ES-I3 (cell line): Measurements from ENCODE around the gene HOMER2.

Experiments used
- H3K36me3 ChIP-seq: 2 replicates; pipeline ENCODE4 v1.6.1; 2013; ENCODE audit warnings: mild to moderate bottlenecking, low read length, control low read depth, moderate library complexity; ENCODE audit not compliant: insufficient read depth
- H3K4me1 ChIP-seq: 2 replicates; pipeline ENCODE4 v1.6.1; 2013; ENCODE audit warnings: mild to moderate bottlenecking, control low read depth, low read length; ENCODE audit not compliant: insufficient read depth
- H3K9ac ChIP-seq: 2 replicates; pipeline ENCODE4 v1.6.1; 2013; ENCODE audit warnings: low read depth, mild to moderate bottlenecking, low read length, moderate library complexity
- H3K9me3 ChIP-seq: 2 replicates; pipeline ENCODE4 v1.6.1; 2013; ENCODE audit warnings: mild to moderate bottlenecking, low read length, moderate library complexity; ENCODE audit not compliant: control insufficient read depth, insufficient read depth

HOMER2 gene

DNA sequence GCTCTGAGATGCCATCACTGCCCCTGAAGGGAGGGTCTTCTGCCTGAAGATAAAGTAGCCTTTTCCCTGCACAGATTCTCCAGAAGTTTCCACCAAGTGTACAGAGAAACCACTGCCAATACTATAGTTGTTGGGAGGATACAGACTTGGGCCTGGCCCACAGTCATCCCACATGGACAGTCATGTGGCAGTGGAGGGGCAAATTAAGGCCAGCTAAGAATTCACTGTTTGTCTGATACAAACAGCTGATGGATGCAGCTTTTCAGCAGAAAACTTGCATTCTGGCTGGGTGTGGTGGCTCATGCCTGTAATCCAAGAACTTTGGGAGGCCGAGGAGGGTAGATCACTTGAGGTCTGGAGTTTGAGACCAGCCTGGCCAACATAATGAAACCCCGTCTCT, 22.1 kb downstream of the HOMER2 start:
- no peaks in the 10 kb centered on the region for H3K9me3 ChIP-seq
- H3K4me1 ChIP-seq, result no peaks in the 10 kb centered on the region
- H3K9ac ChIP-seq, result no peak overlapping the region
- H3K36me3 ChIP-seq, result no peaks in the 10 kb centered on the region

DNA sequence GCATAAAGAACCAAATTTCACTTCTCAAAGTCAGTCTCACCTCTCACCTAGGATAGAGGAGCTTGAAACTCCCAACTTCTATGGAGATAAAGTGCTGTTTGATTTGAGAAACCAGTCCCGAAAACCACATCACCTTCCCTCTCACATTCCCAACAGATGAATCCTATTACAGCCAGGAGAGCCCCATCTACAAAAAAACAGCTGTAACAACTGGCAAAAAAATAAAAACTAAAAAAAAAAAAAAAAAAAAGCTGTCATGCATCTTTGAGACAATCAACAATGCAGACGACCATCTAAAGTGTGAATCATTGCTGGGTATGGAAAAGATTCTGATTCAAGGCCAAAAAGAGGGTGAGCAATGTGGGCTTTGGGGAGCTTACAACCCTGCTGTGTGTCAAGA, 23.8 kb downstream of the HOMER2 start:
- Histone ChIP-seq H3K9me3 (no peaks in the 10 kb centered on the region), H3K9ac (no peak overlapping the region), H3K4me1 (no peaks in the 10 kb centered on the region), H3K36me3 (peaks cover 4% of the 10 kb centered on the region; the same call in 1 of the 2 replicates)

DNA sequence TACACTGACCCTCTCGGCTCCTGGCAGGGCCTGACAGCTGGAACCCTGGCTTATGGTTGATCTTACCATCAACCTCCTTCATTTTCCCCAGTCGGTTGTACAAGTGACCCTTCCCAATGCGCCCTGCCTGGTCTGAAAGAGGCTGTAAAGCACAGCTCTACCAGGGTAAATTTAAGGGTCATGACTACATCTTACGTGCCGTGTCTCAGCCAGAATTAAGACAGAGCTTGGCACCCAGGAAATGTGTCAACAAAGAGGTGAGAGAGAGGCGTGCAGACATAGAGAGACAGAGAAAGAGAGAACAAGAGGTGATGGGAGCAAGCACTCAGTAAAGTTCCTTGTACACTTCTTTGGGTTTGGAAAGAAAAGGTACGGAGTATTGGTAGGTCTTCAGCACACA, 28.8 kb downstream of the HOMER2 start:
- Histone ChIP-seq H3K36me3 (peaks cover 4% of the 10 kb centered on the region; the same call in 1 of the 2 replicates), H3K9ac (no peak overlapping the region), H3K4me1 (no peaks in the 10 kb centered on the region), H3K9me3 (no peaks in the 10 kb centered on the region)

DNA sequence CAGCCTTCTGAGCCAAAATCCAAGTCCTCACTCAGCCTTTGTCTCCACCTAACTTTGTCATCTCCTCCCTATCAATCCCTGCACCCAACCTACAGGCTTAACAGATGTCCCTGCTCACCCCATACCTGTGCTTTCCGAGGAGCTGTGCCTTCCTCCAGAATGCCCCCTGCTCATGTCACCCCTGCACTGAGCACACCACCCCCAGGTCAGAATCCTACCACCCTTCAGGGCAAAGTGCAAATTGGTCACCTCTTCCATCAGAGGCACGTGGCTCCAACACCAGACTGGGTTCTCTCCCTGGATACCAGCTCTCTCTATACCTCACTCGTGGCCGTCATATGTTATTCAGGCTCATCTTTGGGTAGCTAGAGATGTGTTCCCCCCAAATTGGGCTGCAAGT, 29.8 kb downstream of the HOMER2 start:
- Histone ChIP-seq H3K36me3 (peaks cover 4% of the 10 kb centered on the region; the same call in 1 of the 2 replicates), H3K9ac (no peak overlapping the region), H3K4me1 (no peaks in the 10 kb centered on the region), H3K9me3 (no peaks in the 10 kb centered on the region)

DNA sequence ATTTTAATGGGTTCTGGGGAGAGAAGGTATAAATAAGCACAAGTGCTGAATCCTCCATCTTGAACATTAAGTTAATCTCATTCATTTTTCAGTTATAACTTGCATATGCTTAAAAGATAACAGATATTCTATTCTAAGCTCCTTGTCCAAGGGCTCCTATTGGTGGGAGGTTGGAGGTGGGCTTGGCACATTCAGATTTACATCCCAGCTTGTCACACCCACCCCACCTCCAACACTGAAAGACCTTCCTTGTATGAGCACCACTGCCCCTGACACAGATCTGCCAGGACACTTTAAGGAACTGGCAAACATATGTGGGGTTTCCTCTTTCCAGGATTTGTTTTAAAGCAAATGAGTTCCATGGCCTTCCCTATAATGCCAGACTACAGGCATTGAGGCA, 30.6 kb downstream of the HOMER2 start:
- Histone ChIP-seq H3K9ac (no peak overlapping the region), H3K4me1 (no peaks in the 10 kb centered on the region), H3K9me3 (no peaks in the 10 kb centered on the region), H3K36me3 (peaks cover 4% of the 10 kb centered on the region; the same call in 1 of the 2 replicates)

DNA sequence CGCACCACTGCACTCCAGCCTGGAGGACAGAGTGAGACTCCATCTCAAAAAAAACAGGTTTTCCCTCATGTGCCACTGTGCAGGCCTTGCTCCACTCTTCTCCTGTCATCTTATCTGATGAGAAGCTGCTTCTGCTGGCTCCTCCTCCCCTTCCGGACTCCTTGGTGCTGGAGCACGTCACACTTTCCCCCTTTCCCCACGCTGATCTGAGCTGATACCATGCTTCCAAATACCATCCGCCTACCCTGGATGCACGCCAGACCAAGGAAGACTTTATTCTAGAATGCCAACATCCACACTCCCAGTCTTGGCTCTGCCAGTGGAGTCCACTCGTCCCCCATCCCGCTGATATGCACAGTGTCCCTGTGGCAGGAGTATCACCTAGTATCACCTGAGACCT, 31.3 kb downstream of the HOMER2 start:
- Histone ChIP-seq H3K9ac (no peak overlapping the region), H3K4me1 (no peaks in the 10 kb centered on the region), H3K9me3 (no peaks in the 10 kb centered on the region), H3K36me3 (peaks cover 4% of the 10 kb centered on the region; the same call in 1 of the 2 replicates)

DNA sequence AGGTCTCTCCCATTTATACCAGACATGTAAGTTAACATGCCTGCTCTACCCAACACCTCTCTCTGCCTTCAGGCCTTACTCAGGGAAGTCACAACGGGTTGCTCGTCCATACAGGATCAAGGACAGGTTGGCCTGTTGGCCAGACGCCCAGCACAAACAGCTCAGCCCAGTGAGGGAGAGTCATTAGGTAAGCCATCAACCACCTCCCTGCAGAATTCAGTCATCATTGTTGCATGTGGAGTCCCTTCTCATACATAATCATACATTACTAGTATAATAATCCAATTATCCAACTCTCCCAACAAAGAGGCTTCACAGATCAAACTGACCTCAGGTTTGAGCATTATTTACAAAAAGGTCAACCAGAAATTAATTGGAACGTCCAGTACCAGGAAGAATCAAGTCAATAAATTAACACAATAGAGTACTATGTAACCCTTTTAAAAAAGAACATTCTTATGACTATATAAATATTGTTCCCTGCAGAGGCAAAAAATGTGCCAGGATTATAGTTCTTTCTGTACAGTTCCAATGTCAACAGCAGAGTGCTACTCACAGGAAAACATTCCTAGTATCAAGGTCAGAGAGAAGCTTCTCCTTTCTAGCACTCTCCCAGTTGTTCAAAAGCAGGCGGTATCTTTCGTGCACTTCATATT, 33.2 kb downstream of the HOMER2 start:
- no peak overlapping the region for H3K9ac ChIP-seq
- no peaks in the 10 kb centered on the region for H3K9me3 ChIP-seq
- H3K4me1 ChIP-seq, result no peaks in the 10 kb centered on the region
- H3K36me3 ChIP-seq, result peaks cover under 1% of the 10 kb centered on the region; the same call in 1 of the 2 replicates

DNA sequence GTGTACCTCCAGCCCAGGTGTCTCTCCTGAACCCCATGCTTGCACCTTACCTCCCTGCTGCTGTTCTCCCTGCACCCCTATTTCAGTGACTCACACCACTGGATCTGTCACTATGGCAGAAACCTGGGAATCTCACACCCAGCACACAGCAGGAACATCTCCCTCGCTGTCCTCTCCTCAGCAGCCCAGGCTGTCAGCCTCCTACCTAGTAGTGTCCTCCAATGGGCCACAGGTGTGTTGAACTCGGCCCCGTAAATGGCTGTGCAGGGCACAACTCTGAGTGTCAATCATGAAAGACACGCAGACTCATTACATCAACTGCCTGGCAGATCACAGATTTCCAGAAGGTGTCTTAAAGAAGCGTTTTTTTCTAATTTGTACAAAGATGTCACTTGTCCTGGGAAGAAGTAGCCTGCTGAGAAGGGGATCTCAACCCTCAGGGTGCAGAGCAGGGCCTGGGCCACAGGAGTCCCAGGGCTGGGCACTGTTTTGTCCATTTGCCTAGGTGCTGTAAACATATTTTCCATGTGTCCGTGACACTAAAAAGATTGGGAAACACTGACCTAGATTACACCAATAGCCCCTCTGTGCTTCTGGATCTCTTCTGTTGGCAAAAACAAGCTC, 33.8 kb downstream of the HOMER2 start:
- Histone ChIP-seq H3K36me3 (no peaks in the 10 kb centered on the region), H3K9ac (no peak overlapping the region), H3K4me1 (no peaks in the 10 kb centered on the region), H3K9me3 (no peaks in the 10 kb centered on the region)

DNA sequence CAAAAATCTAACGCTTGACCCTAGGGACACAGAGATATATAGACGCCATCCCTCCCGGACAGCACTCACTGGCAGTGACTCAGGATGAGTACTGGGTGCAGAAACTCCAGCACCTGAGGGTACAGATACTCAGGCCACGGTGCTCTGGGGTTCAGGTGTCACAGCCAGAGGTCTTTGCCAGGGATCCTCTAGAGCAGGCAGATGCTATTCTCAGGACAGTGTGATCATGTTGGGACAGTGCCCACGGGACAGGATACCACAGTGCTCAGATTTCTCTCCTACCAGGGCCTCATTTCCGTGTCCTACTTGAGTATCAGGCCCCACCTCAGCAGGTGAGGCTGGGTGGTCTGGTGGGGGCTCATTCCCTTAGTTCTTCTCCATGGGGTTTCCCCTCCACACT, 34.4 kb downstream of the HOMER2 start:
- H3K9ac ChIP-seq, result no peak overlapping the region
- H3K4me1 ChIP-seq, result no peaks in the 10 kb centered on the region
- no peaks in the 10 kb centered on the region for H3K36me3 ChIP-seq
- no peaks in the 10 kb centered on the region for H3K9me3 ChIP-seq

DNA sequence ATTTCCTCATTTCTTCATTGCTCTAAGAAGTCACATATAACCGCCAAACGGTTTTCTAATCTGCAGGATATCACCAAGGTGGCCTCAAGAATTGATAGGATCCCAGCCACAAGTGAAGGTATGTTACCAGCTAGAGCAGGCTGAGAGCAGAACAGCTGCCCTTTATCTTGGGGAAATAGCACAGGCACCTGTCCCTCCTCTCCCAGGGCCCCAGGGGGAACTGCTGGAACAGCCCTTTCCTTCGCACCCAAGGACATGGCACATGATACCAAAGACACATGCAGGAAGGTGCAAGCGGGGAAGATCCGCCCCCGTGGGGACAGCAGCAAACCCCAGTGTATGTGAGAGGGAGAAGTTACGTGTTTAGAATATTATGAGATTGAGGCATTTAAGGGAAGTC, 35.3 kb downstream of the HOMER2 start:
- Histone ChIP-seq H3K9me3 (no peaks in the 10 kb centered on the region), H3K4me1 (no peaks in the 10 kb centered on the region), H3K9ac (no peak overlapping the region), H3K36me3 (no peaks in the 10 kb centered on the region)

DNA sequence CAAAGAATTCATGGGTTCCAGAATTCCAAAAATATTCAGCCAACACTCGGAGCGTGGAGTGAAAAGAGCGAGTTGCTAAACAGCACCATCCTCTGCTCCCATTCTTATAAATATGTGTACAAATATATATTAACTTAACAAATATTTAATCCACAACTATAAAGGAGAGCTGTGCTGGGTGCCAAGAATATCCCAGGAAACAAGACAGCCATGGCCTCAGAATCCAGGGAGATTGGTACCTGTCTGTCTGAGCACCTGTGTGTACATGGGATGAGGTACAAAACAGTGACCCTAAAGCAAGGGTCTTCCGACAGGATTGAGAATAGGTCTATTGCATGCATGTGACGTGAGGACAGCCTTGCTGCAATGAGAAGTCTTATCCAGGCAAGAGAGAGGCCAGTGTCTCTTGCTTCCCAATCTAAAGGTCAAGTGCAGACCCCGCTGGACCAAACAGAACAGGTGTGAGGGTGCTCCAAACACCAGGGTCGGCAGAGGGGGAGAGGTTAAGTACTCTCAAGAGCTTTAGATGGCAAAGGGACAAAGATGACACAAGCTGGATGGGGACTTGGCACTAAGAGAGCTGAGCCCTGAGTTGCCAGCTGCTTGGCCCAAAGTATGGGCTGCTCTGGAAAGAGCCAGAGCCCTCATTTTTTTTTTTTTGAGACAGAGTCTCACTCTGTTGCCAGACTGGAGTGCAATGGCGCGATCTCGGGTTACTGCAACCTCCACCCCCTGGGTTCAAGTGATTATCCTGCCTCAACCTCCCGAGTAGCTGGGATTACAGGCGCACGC, 36.2 kb downstream of the HOMER2 start:
- H3K9me3 ChIP-seq, result no peaks in the 10 kb centered on the region
- no peaks in the 10 kb centered on the region for H3K4me1 ChIP-seq
- H3K36me3 ChIP-seq, result no peaks in the 10 kb centered on the region
- H3K9ac ChIP-seq, result no peak overlapping the region

DNA sequence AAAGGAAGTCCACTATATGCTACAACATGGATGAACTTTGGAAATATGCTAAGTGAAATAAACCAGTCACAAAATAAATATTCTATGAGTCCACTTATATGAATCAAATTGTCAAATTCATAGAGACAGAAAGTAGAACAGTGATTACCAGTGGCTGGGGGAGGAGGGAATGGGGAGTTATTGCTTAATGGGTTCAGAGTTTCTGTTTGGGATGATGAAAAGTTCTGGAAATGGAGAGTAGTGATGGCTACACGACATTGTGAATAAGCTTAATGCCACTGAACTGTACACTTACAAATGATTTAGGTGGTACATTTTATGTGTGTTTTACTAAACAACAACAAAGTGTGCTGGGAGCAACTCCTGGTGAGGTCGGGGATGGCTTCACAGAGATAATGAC, 38.1 kb downstream of the HOMER2 start:
- Histone ChIP-seq H3K9ac (no peak overlapping the region), H3K4me1 (no peaks in the 10 kb centered on the region), H3K36me3 (no peaks in the 10 kb centered on the region), H3K9me3 (no peaks in the 10 kb centered on the region)

DNA sequence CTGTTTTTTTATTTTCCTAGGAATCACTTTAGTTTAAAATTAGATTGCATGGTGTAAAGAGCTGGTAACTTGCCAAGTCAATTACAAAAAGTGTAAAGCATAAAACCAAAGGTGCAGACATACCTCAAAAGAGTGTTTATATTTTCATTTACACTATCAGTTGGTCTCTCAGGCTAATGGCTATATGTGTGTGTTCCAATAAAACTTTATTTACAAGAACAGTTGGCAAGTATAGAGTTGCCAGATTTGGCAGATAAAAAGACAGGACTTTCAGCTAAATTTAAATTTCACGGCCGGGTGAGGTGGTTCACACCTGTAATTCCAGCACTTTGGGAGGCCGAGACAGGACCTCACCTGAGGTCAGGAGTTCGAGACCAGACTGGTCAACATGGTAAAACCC, 41.1 kb downstream of the HOMER2 start:
- Histone ChIP-seq H3K4me1 (no peaks in the 10 kb centered on the region), H3K9ac (no peak overlapping the region), H3K36me3 (no peaks in the 10 kb centered on the region), H3K9me3 (no peaks in the 10 kb centered on the region)

DNA sequence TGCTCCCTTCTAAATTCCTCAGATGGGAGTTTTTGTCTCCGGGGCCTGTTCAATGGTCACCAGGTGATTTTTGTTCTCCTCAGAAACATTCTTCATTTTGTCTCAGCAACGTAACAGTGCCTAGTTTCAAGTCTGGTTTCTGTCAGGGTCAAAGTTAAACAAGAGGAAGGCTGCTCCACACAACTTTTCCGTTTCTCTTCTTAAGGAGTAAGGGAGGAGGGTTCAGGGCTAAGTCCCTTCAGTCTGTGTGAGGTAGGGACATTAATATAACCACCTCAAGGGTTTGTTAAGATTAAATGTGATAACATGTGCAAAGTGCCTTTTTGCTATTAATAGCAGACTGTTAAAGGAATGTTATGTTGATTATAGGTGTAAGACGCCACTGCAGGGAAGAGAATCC, 41.8 kb downstream of the HOMER2 start:
- Histone ChIP-seq H3K4me1 (no peaks in the 10 kb centered on the region), H3K9me3 (no peaks in the 10 kb centered on the region), H3K9ac (no peak overlapping the region), H3K36me3 (no peaks in the 10 kb centered on the region)
